HG03575 (cell line): ENCODE measurements around the gene ITPKB.
"Not testable (repeated sequence)": the region's sequence is repeated elsewhere in the genome, so short reads cannot be mapped to it uniquely, and the experiment has no call there.

Source experiments
- ATAC-seq: cut with Tn5 transposase; IDR thresholded peaks from one replicate; pipeline ENCODE4 v1.9.1; 2021; ENCODE audit not compliant: unreplicated experiment, insufficient number of reproducible peaks, low FRiP score; ENCODE audit errors: extremely low read depth

ITPKB gene

DNA sequence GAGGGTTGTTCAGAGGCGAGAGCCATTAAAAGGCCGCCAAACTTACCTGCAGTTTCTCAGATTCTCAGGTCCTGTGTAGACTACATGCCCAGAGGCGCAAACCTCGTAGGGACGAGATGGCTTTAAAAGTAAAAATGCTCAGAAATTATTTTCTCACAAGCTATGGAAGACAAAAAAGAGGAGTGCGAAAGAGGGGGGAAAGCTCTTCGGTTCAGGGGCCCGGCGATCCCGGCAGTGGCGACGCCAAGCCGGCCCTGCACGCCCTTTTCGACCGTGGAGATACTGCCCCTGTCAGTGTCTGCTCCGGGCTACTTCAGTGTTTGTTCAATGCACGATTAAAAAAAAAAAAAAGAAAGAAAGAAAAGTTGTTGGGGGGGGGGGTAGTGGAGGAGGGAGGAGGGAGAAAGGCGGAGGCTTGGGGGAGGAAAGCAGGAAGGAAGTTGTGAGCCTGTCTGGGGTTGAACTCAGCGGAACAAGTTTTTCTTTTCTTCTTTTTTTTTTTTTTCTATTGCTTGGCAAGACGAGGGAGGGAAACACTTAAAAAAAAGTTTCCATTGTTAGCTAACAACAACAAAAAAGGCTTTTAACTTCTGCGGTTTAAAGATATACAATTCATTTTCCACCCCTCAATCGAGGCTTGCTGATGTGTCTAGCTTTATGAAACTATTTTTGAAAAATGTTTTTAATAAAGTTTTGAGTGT is at the start of gene ITPKB:
Gene ITPKB, minus strand, starts transcription at position 288 of the 701 bp plus-strand sequence. CDS start 1,824 bp downstream, outside the sequence.
- no peak for ATAC-seq

GRCh38 chr1:226787638-226788037 is 48.6 kb upstream of the ITPKB start:
- ATAC-seq: no peak

- no peak for ATAC-seq
Measured at GRCh38 chr1:226787071-226787470, 48.0 kb upstream of the ITPKB start.

DNA sequence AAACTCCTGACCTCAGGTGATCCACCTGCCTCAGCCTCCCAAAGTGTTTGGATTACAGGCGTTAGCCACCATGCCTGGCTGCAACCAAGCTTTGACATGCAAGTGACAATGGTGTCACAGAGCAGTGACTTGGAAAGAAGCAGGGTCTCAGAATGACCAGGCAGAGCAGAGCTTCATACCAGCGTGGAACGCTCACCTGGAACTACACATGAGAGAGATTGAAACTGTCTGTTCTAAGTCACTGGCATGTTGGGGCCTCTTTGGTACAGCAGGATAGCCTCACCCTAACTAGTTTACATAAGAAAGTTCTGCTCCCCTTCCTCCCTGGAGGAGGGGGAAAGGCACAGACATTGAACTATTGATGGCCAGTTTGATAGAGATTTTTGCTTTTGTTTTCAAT is 47.5 kb upstream of the ITPKB start:
- ATAC-seq: peak; percentile 93

DNA sequence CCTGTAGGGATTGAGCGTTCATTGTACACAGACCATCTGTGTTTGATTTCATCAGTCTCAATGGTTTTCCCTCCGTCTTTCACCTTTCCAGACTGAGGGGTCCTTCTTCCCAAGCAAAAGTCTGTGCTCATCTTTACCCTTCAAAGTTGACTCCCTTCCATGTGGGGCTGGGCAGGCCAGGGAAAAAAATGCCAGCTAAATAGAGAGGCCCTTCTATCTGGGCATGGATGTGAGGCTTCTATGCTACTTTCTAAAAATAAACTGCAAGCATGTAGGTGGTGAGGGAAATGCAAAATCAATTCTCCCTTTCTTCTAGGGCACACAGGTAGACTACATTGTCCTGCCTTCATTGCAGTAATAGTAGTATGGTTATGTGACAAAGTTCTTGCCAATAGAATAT is 46.7 kb upstream of the ITPKB start:
- no peak for ATAC-seq

- ATAC-seq: no peak
Measured at GRCh38 chr1:226784081-226785049, 45.3 kb upstream of the ITPKB start.

- ATAC-seq: no peak
Measured at GRCh38 chr1:226782845-226783601, 43.9 kb upstream of the ITPKB start.

DNA sequence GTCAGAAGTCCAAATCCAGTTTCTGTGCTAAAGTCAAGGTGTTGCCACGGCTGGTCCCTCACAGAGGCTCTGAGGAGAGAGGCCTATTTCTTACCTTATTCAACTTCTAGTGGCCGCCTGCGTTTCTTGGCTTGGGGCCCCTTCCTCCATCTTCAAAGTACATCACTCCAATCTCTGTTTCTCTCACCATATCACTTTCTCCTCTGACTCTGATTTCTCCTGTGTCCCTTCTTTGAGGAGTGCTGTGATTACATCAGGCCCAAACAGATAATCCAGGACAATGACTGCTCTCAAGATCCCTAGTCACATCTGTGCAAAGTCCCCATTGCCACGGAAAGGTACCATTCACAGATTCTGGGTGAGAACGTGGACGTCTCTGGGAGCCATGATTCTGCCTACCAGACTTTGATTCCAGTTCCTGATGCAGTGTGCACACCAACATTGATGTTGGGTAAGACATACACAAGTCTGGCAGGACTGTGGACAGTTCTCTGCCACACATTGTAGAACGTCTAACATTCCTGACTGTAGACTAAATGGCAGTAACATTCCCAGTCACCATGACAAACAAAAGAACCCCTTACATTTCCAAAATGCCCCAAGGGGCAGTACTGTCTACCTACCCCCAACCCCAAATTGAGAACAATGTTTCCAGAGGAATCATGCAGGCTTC is 43.0 kb upstream of the ITPKB start:
- ATAC-seq: no peak

DNA sequence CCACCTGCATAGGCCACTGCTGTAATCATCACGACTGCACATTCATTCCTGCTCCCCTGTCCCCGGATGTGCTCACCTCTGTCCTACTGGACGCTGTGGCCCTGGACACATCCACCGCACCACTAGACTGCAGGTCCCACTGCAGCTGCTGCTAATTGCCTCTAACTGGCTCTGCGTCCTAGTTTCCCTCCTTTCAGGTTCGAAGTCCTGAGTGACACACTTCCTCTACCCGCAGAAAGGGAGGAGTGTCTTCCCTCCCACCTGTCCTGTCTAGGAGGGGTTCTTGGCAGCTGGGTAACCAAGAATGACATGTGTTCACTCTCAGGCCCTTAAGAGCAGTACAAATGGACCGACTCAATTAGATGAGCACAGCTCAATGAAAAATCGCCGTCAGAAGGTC is 40.5 kb upstream of the ITPKB start:
- ATAC-seq: no peak

GRCh38 chr1:226778657-226779058 is 39.6 kb upstream of the ITPKB start:
- no peak for ATAC-seq

DNA sequence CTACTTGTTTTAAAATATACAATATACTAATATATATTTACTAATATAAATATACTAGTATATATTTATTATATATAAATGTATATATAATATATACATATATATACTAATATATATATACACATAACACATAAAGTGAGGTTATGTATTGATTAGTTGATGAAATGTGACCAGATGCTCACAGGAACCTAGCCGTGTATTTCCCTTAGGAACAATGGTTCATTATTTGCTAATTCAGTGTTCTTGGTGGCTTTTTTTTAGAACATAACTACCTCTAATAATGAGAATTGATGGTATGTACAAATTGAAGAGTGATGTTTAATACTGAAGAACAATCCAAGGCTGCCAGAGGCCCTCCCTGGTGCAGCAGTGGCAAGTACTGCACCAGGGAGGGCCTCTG is 37.9 kb upstream of the ITPKB start:
- no peak for ATAC-seq

DNA sequence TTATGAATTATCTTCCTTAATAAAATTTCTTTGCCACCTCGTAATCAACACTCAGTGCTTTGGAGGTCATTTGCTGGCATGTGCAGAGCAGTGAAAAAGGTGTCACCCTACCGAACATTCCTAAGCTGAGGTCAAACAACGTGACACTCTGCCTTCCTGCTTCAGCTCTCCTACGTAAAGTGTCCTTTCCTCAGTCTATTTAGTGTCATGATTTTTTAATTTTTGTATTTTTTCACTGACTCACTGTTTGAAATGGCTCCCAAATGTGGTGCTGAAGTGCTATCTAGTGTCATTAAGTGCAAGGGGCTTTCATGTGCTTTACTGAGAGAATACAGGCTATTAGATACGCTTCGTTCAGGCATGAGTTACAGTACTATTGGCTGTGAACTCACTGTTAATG is 37.0 kb upstream of the ITPKB start:
- no peak for ATAC-seq

GRCh38 chr1:226772446-226773139 is 33.5 kb upstream of the ITPKB start:
- peak; percentile 47 for ATAC-seq

DNA sequence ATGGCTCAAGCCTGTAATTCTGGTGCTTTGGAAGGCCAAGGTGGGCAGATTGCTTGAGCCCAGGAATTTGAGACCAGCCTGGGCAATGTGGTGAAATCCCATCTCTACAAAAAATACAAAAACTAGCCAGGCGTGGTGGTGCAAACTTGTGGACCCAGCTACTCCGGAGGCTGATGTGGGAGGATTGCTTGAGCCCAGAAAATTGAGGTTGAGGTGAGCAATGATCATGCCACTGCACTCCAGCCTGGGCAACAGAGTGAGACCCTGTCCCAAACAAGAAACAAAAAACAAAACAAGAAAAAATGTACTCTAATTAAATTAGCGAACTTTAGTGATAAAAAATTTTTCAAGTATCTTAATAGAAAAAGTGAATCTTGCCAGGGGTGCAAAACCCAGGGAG is 28.1 kb upstream of the ITPKB start:
- not testable (repeated sequence) for ATAC-seq

- no peak for ATAC-seq
Measured at GRCh38 chr1:226766565-226766964, 27.5 kb upstream of the ITPKB start.

GRCh38 chr1:226764533-226764932 is 25.5 kb upstream of the ITPKB start:
- no peak for ATAC-seq

DNA sequence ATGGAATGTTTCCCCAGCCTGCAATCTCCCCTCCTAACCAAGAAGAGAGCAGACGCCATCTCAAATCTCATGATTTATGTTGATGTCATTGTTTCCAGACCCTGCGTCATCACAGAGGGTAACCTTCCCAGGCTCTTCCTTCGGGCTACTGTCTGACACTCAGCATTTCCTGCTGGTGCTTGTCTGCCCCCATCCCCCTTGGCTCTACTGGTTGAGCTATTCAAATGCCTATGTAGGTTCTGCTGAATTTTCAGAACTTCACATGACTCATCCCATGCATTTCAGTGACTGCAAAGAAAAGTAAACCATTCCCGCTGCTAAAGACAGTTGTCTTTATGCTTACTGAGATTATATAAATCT is 24.8 kb upstream of the ITPKB start:
- ATAC-seq: no peak
